MM.1S (cell line): ENCODE results near the gene ALG14.

ENCODE experiments used
- CTCF ChIP-seq: fragments of 300-600 bp; sonication (generic); IDR thresholded peaks from 2 replicates; pipeline ENCODE4 v1.5.1; 2016; ENCODE audit warnings: antibody characterized with exemption, low read length, mixed read lengths
- EZH2 ChIP-seq: fragments of 300-600 bp; sonication (generic); optimal IDR thresholded peaks from 2 replicates; pipeline ENCODE3; 2017; ENCODE audit warnings: low read depth, mild to moderate bottlenecking, antibody characterized with exemption, low read length, mixed read lengths

- TF ChIP-seq CTCF (no peak), EZH2 (no peak)
These were observed 119.6 kb downstream of the ALG14 start for GRCh38 chr1:94953107-94953506.
